ENCODE data around the gene OR52N2.

GRCh38 chr11:5803982-5804381 lies 4.7 kb upstream of the OR52N2 start:
- TF ChIP-seq POLR2A (IDR thresholded peaks at IDR 0.05) (no peak), CTCF (IDR thresholded peaks at IDR 0.05) (no peak)
